WTC11 (cell line): ENCODE results near the gene CCDC3. TPM values are rescaled to one million over a fixed set of nuclear protein-coding genes. Genes with fewer than 3 reads are reported as not detected.

Source experiments
- ATAC-seq: fragments of 200-7000 bp; cut with Tn5 transposase; 2 replicates; pipeline ENCODE4 v1.10.0; 2021; ENCODE audit warnings: mild to moderate bottlenecking, moderate library complexity
- CTCF ChIA-PET: fragments of 300-600 bp; sonication (Branson Sonifier 250); formaldehyde crosslinking; loops from one replicate; lab custom pipeline; 2021; ENCODE audit warnings: antibody characterized with exemption; lab: Charles Lee
- POLR2A ChIA-PET: fragments of 350-600 bp; sonication (Branson Sonifier 250); formaldehyde crosslinking; loops from one replicate; lab custom pipeline; 2021; ENCODE audit warnings: antibody characterized with exemption; lab: Charles Lee
- DNase-seq: peaks from one replicate; pipeline ENCODE4 v3.0.0; 2021; ENCODE audit warnings: low spot score
- H3K27ac Mint-ChIP-seq: 2 replicates; pipeline ENCODE4 v1.8.0; 2021; ENCODE audit warnings: mixed read lengths
- H3K27me3 Mint-ChIP-seq: 2 replicates; pipeline ENCODE4 v1.8.0; 2021; ENCODE audit warnings: low read depth, mild to moderate bottlenecking, moderate library complexity, mixed read lengths
- H3K36me3 Mint-ChIP-seq: 2 replicates; pipeline ENCODE4 v1.8.0; 2021; ENCODE audit warnings: mixed read lengths
- H3K4me1 Mint-ChIP-seq: 2 replicates; pipeline ENCODE4 v1.8.0; 2022; ENCODE audit warnings: mixed read lengths
- H3K4me3 Mint-ChIP-seq: 2 replicates; pipeline ENCODE4 v1.8.0; 2021; ENCODE audit warnings: mild to moderate bottlenecking, moderate library complexity, mixed read lengths
- H3K9me3 Mint-ChIP-seq: 2 replicates; pipeline ENCODE4 v1.8.0; 2021; ENCODE audit warnings: mixed read lengths
- CBFB ChIP-seq: sonication (generic); formaldehyde crosslinking; IDR thresholded peaks from 2 replicates; pipeline ENCODE4 v1.8.1; 2022; ENCODE audit warnings: mild to moderate bottlenecking, low read depth, missing genetic modification reagents
- CDX4 ChIP-seq: fragments of 250-450 bp; sonication (Bioruptor Pico); IDR thresholded peaks from 2 replicates; pipeline ENCODE4 v1.9.0; 2021; ENCODE audit warnings: moderate library complexity, mild to moderate bottlenecking, inconsistent platforms, borderline replicate concordance
- FOXJ3 ChIP-seq: sonication (generic); formaldehyde crosslinking; IDR thresholded peaks from 2 replicates; pipeline ENCODE4 v1.9.0; 2021; ENCODE audit warnings: missing genetic modification reagents, mild to moderate bottlenecking, borderline replicate concordance
- FOXK1 ChIP-seq: sonication (generic); formaldehyde crosslinking; IDR thresholded peaks from 2 replicates; pipeline ENCODE4 v1.8.0; 2022; ENCODE audit warnings: mild to moderate bottlenecking, moderate library complexity, missing genetic modification reagents
- FOXP1 ChIP-seq: sonication (generic); formaldehyde crosslinking; IDR thresholded peaks from 2 replicates; pipeline ENCODE4 v1.8.0; 2022; ENCODE audit warnings: missing genetic modification reagents, mild to moderate bottlenecking, moderate library complexity, borderline replicate concordance
- GRHL2 ChIP-seq: fragments of 250-450 bp; sonication (Bioruptor Pico); IDR thresholded peaks from 2 replicates; pipeline ENCODE4 v1.8.0; 2022; ENCODE audit warnings: mild to moderate bottlenecking, moderate library complexity; ENCODE audit not compliant: insufficient replicate concordance, severe bottlenecking
- JAZF1 ChIP-seq: fragments of 250-450 bp; sonication (Bioruptor Pico); IDR thresholded peaks from 2 replicates; pipeline ENCODE4 v1.9.0; 2021; ENCODE audit warnings: moderate library complexity, mild to moderate bottlenecking, inconsistent platforms
- KAT7 ChIP-seq: sonication (generic); formaldehyde crosslinking; IDR thresholded peaks from 2 replicates; pipeline ENCODE4 v1.8.1; 2023; ENCODE audit warnings: missing genetic modification reagents, mild to moderate bottlenecking, borderline replicate concordance
- NFYB ChIP-seq: sonication (generic); formaldehyde crosslinking; conservative IDR thresholded peaks from 2 replicates; pipeline ENCODE4 v1.8.0; 2022; ENCODE audit warnings: low read depth, missing genetic modification reagents
- PRDM15 ChIP-seq: sonication (generic); formaldehyde crosslinking; IDR thresholded peaks from 2 replicates; pipeline ENCODE4 v1.8.0; 2022; ENCODE audit warnings: missing genetic modification reagents
- PRRX2 ChIP-seq: fragments of 250-450 bp; sonication (Bioruptor Pico); IDR thresholded peaks from 2 replicates; pipeline ENCODE4 v1.8.0; 2021; ENCODE audit warnings: mild to moderate bottlenecking
- TCF7 ChIP-seq: sonication (generic); formaldehyde crosslinking; IDR thresholded peaks from 2 replicates; pipeline ENCODE4 v1.8.0; 2022; ENCODE audit warnings: mild to moderate bottlenecking, low read depth, missing genetic modification reagents, moderate library complexity
- USF2 ChIP-seq: sonication (generic); formaldehyde crosslinking; IDR thresholded peaks from 2 replicates; pipeline ENCODE4 v1.8.1; 2023; ENCODE audit warnings: mild to moderate bottlenecking, missing genetic modification reagents, moderate library complexity
- ZNF281 ChIP-seq: sonication (generic); formaldehyde crosslinking; IDR thresholded peaks from 2 replicates; pipeline ENCODE4 v1.8.0; 2023; ENCODE audit warnings: mild to moderate bottlenecking, missing genetic modification reagents
- ZNF423 ChIP-seq: fragments of 250-450 bp; sonication (Bioruptor Pico); IDR thresholded peaks from 2 replicates; pipeline ENCODE4 v2.1.2; 2022; ENCODE audit warnings: mild to moderate bottlenecking, moderate library complexity
- ZNF671 ChIP-seq: fragments of 250-450 bp; sonication (Bioruptor Pico); IDR thresholded peaks from 2 replicates; pipeline ENCODE4 v1.8.0; 2021; ENCODE audit warnings: mild to moderate bottlenecking
- total RNA-seq: library from RNA; stranded (reverse); gene quantifications from 3 replicates; pipeline ENCODE4 v1.2.3, GENCODE V29; 2021
- TF ChIP-seq, protein P1 (sequence below): sonication (generic); formaldehyde crosslinking; IDR thresholded peaks from 2 replicates; pipeline ENCODE4 v1.8.1; 2022; ENCODE audit warnings: low read depth, mild to moderate bottlenecking, moderate library complexity, missing genetic modification reagents, borderline replicate concordance
- TF ChIP-seq, protein P2 (sequence below): sonication (generic); formaldehyde crosslinking; IDR thresholded peaks from 2 replicates; pipeline ENCODE4 v1.8.1; 2022; ENCODE audit warnings: low read depth, missing genetic modification reagents, borderline replicate concordance
- TF ChIP-seq, protein P3 (sequence below): fragments of 250-450 bp; sonication (Bioruptor Pico); conservative IDR thresholded peaks from 2 replicates; pipeline ENCODE4 v1.9.0; 2021; ENCODE audit warnings: mild to moderate bottlenecking

The CCDC3 gene
- total RNA-seq, 1 experiment from 2014 or later, result 3.5 TPM

GRCh38 chr10:13001887-13002212 is 337 bp upstream of the CCDC3 start:
- Mint-ChIP-seq H3K27me3 (peaks cover 54% of the 10 kb centered on the region), H3K4me3 (peak overlapping the region; percentile 62), H3K27ac (no peak overlapping the region), H3K4me1 (peaks cover 9% of the 10 kb centered on the region), H3K9me3 (peaks cover 11% of the 10 kb centered on the region)
- ChIA-PET CTCF (interaction anchor here (0.9 to 2.4 kb wide), 3 partner anchors 81 to 653 kb away, joined by 3 to 6 read pairs (median 3); no protein-coding TSS in a partner anchor), POLR2A (no interaction called here)
- DNase-seq (no peak), ATAC-seq (no peak)
- no peak for TF ChIP-seq PRDM15 (CRISPR knock-in tag)
- no peak for TF ChIP-seq FOXP1 (CRISPR knock-in tag)
- TF ChIP-seq TCF7, result no peak
- no peak for TF ChIP-seq USF2 (CRISPR knock-in tag)
- no peak for TF ChIP-seq GRHL2 (CRISPR knock-in tag)
- no peak for TF ChIP-seq PRRX2 (CRISPR knock-in tag)
- no peak for TF ChIP-seq CBFB (CRISPR knock-in tag)
- no peak for TF ChIP-seq CDX4
- TF ChIP-seq NFYB, result no peak
- no peak for TF ChIP-seq JAZF1
- no peak for TF ChIP-seq ZNF671 (CRISPR knock-in tag)
- TF ChIP-seq, protein P1, sequence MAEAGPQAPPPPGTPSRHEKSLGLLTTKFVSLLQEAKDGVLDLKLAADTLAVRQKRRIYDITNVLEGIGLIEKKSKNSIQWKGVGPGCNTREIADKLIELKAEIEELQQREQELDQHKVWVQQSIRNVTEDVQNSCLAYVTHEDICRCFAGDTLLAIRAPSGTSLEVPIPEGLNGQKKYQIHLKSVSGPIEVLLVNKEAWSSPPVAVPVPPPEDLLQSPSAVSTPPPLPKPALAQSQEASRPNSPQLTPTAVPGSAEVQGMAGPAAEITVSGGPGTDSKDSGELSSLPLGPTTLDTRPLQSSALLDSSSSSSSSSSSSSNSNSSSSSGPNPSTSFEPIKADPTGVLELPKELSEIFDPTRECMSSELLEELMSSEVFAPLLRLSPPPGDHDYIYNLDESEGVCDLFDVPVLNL (CRISPR knock-in tag), result no peak
- TF ChIP-seq ZNF281 (CRISPR knock-in tag), result no peak
- TF ChIP-seq FOXK1 (CRISPR knock-in tag), result no peak
- TF ChIP-seq FOXJ3 (CRISPR knock-in tag), result no peak
- TF ChIP-seq, all 79 proteins: peak for 0
- H3K36me3 Mint-ChIP-seq, result no peaks in the 10 kb centered on the region

DNA sequence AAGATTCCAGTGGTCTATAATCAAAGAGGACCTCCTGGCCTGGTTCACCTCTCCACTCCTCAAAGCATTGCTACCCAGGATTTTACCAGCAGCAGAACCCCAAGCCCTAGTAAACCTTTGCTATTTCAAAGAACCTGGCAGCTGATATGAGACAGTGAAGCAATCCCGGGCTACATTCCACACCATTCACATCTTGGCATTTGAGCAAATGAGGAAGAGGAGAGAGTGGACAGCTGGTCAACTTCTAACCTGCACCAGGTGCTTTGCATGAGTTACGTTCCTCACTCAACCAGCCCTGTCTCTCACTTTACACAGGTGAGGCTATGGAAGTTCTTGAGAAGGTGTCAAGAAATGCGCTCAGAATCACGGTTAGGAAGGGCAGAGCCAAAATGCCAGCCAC is 1.1 kb downstream of the CCDC3 start:
- POLR2A ChIA-PET, result no interaction called here
- Mint-ChIP-seq H3K36me3 (no peaks in the 10 kb centered on the region), H3K4me3 (peak overlapping the region; percentile 78), H3K4me1 (peaks cover 9% of the 10 kb centered on the region), H3K9me3 (peaks cover 7% of the 10 kb centered on the region), H3K27ac (no peak overlapping the region), H3K27me3 (peaks cover 54% of the 10 kb centered on the region)
- ATAC-seq (no peak), DNase-seq (no peak)
- CTCF ChIA-PET, result interaction anchor here (2.4 kb wide), 1 partner anchor 82 kb away, joined by 6 read pairs; no protein-coding TSS in a partner anchor
- TF ChIP-seq ZNF423, result no peak
- TF ChIP-seq, protein P2, sequence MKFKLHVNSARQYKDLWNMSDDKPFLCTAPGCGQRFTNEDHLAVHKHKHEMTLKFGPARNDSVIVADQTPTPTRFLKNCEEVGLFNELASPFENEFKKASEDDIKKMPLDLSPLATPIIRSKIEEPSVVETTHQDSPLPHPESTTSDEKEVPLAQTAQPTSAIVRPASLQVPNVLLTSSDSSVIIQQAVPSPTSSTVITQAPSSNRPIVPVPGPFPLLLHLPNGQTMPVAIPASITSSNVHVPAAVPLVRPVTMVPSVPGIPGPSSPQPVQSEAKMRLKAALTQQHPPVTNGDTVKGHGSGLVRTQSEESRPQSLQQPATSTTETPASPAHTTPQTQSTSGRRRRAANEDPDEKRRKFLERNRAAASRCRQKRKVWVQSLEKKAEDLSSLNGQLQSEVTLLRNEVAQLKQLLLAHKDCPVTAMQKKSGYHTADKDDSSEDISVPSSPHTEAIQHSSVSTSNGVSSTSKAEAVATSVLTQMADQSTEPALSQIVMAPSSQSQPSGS (CRISPR knock-in tag), result no peak
- TF ChIP-seq, protein P3, sequence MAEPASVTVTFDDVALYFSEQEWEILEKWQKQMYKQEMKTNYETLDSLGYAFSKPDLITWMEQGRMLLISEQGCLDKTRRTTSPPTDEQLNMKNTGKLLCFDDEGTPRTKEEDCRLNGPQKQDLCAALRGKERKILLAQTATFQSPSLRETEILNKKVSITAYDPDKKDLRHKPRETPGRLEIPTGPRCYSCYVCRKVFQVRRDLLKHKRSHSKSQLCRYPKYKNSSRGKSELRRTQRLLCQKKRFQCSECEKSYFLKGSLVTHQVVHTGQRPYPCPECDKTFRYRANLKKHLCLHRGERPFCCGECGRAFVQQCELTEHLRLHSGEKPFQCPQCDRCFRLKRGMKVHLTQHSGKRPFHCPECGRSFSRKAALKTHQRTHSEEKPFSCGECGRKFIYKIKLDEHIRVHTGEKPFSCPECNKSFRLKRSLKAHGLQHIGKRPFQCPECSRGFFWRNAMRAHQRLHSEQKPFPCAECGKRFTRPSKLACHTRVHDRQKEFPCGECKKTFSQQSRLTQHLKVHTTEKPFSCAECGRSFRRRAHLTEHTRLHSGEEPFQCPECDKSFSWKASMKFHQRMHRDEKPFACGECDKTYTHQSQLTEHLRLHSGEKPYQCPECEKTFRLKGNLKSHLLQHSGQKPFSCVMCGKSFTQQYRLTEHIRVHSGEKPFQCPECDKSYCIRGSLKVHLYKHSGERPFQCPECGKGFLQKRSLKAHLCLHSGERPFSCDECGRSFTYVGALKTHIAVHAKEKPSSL (CRISPR knock-in tag), result no peak
- TF ChIP-seq KAT7, result no peak
